H1 (cell line): Measurements from ENCODE around the gene CYB5B. TPM values are rescaled to one million over a fixed set of nuclear protein-coding genes. Genes with fewer than 3 reads are reported as not detected.

Experiments used
- CTCF ChIA-PET: fragments of 300-600 bp; sonication (Branson Sonifier 250); formaldehyde crosslinking; loops from one replicate; lab custom pipeline; 2021; ENCODE audit not compliant: partially characterized antibody; lab: Charles Lee
- POLR2A ChIA-PET: fragments of 300-600 bp; sonication (Branson Sonifier 250); formaldehyde crosslinking; loops from one replicate; lab custom pipeline; 2021; ENCODE audit warnings: inconsistent platforms; ENCODE audit not compliant: partially characterized antibody; lab: Charles Lee
- DNase-seq, 2 experiments: peaks; one replicate each; pipeline versions ENCODE4 v3.0.0 to v3.0.0-alpha.2; 2010 to 2022; ENCODE audit warnings: low spot score in 2 of 2, low read depth in 1 of 2, mixed read lengths in 1 of 2
- FAIRE-seq: peaks from 2 replicates; lab custom pipeline; 2011; peaks lifted over from hg19 to GRCh38; lab: Jason Lieb, UNC
- H2AFZ ChIP-seq: 2 replicates; pipeline ENCODE4 v1.8.1; 2012; ENCODE audit warnings: low read length, inconsistent platforms
- H2AK5ac ChIP-seq: 2 replicates; pipeline ENCODE4 v1.6.1; 2013; ENCODE audit warnings: low read depth, low read length
- H2BK120ac ChIP-seq: replicated peaks from 2 replicates; pipeline ENCODE3; 2013; ENCODE audit warnings: low read depth, low read length, inconsistent platforms
- H2BK12ac ChIP-seq: 2 replicates; pipeline ENCODE4 v1.6.1; 2013; ENCODE audit warnings: low read depth, low read length
- H2BK15ac ChIP-seq: 2 replicates; pipeline ENCODE4 v1.6.1; 2013; ENCODE audit warnings: low read length
- H2BK20ac ChIP-seq: 2 replicates; pipeline ENCODE4 v1.6.1; 2013; ENCODE audit warnings: low read length
- H2BK5ac ChIP-seq: 2 replicates; pipeline ENCODE4 v1.6.1; 2013; ENCODE audit warnings: low read depth, low read length
- H3K14ac ChIP-seq: 2 replicates; pipeline ENCODE4 v1.6.1; 2013; ENCODE audit warnings: inconsistent platforms; ENCODE audit not compliant: insufficient read length
- H3K18ac ChIP-seq: 2 replicates; pipeline ENCODE4 v1.6.1; 2013; ENCODE audit warnings: low read length; ENCODE audit errors: extremely low read depth
- H3K23ac ChIP-seq: 2 replicates; pipeline ENCODE4 v1.6.1; 2013; ENCODE audit warnings: inconsistent platforms; ENCODE audit not compliant: insufficient read length
- H3K23me2 ChIP-seq: 2 replicates; pipeline ENCODE4 v1.6.1; 2013; ENCODE audit warnings: low read depth, low read length
- H3K27ac ChIP-seq: 2 replicates; pipeline ENCODE4 v1.6.1; 2011; ENCODE audit warnings: low read depth, low read length, inconsistent platforms
- H3K27me3 ChIP-seq, 4 experiments: replicated peaks in 1 of 4; 1 replicate in 1 of 4; 2 replicates in 3 of 4; pipeline versions ENCODE4 v1.6.1 to v1.8.1; 2011 to 2013; ENCODE audit warnings: low read length in 3 of 4, mild to moderate bottlenecking in 3 of 4, inconsistent platforms in 2 of 4, mixed read lengths in 2 of 4, moderate library complexity in 1 of 4; ENCODE audit not compliant: control insufficient read depth in 3 of 4, insufficient read depth in 3 of 4; ENCODE audit errors: extremely low read depth in 1 of 4
- H3K36me3 ChIP-seq, 4 experiments: 2 replicates each; pipeline versions ENCODE4 v1.6.1 to v1.8.1; 2011 to 2013; ENCODE audit warnings: mild to moderate bottlenecking in 4 of 4, low read length in 3 of 4, moderate library complexity in 2 of 4, control low read depth in 1 of 4, inconsistent platforms in 1 of 4; ENCODE audit not compliant: insufficient read depth in 4 of 4, control insufficient read depth in 2 of 4
- H3K4ac ChIP-seq: replicated peaks from 2 replicates; pipeline ENCODE3; 2013; ENCODE audit warnings: low read length, low read depth, mixed read lengths, inconsistent platforms; ENCODE audit not compliant: insufficient read length
- H3K4me1 ChIP-seq, 4 experiments: replicated peaks in 1 of 4; 1 replicate in 1 of 4; 2 replicates in 3 of 4; pipeline versions ENCODE4 v1.6.1 to v1.8.1; 2011 to 2013; ENCODE audit warnings: low read length in 3 of 4, inconsistent platforms in 2 of 4, mixed read lengths in 1 of 4; ENCODE audit not compliant: insufficient read depth in 4 of 4, control insufficient read depth in 3 of 4
- H3K4me2 ChIP-seq, 2 experiments: 2 replicates each; pipeline versions ENCODE4 v1.6.1 to v1.8.1; 2011 to 2013; ENCODE audit warnings: low read depth in 2 of 2, low read length in 2 of 2, control low read depth in 1 of 2, inconsistent platforms in 1 of 2, mild to moderate bottlenecking in 1 of 2; ENCODE audit not compliant: insufficient read depth in 1 of 2
- H3K4me3 ChIP-seq, 4 experiments: fragments of 200-600, 300-600 bp in 1 of 4; sonication (generic), shearing (Covaris generic), sonication (Bioruptor Twin) in 1 of 4; 2 replicates each; pipeline versions ENCODE4 v1.5.1 to v1.8.1; 2011 to 2016; ENCODE audit warnings: low read length in 4 of 4, low read depth in 3 of 4, control low read depth in 2 of 4, inconsistent platforms in 2 of 4, mild to moderate bottlenecking in 2 of 4, mixed read lengths in 1 of 4, moderate library complexity in 1 of 4; ENCODE audit not compliant: insufficient read depth in 2 of 4; ENCODE audit errors: extremely low read depth in 1 of 4
- H3K56ac ChIP-seq: replicated peaks from 2 replicates; pipeline ENCODE3; 2013; ENCODE audit warnings: low read depth, mild to moderate bottlenecking, mixed read lengths, low read length, inconsistent platforms; ENCODE audit not compliant: insufficient read length
- H3K79me1 ChIP-seq: 2 replicates; pipeline ENCODE4 v1.6.1; 2013; ENCODE audit warnings: low read depth, low read length, control low read depth
- H3K79me2 ChIP-seq, 2 experiments: 2 replicates each; pipeline versions ENCODE4 v1.6.1 to v1.8.1; 2012 to 2013; ENCODE audit warnings: low read length in 2 of 2, mild to moderate bottlenecking in 2 of 2, inconsistent platforms in 1 of 2; ENCODE audit not compliant: insufficient read depth in 2 of 2, control insufficient read depth in 1 of 2
- H3K9ac ChIP-seq, 4 experiments: replicated peaks in 1 of 4; 1 replicate in 1 of 4; 2 replicates in 3 of 4; pipeline versions ENCODE4 v1.6.1 to v1.8.1; 2011 to 2013; ENCODE audit warnings: low read depth in 3 of 4, low read length in 3 of 4, control low read depth in 2 of 4, mild to moderate bottlenecking in 2 of 4, moderate library complexity in 2 of 4, inconsistent platforms in 1 of 4; ENCODE audit errors: extremely low read depth in 1 of 4
- H3K9me3 ChIP-seq, 2 experiments: 2 replicates each; pipeline versions ENCODE4 v1.6.1 to v1.8.1; 2012 to 2013; ENCODE audit warnings: mild to moderate bottlenecking in 2 of 2, moderate library complexity in 2 of 2, control low read depth in 1 of 2, inconsistent platforms in 1 of 2, low read depth in 1 of 2, low read length in 1 of 2, mixed read lengths in 1 of 2; ENCODE audit not compliant: insufficient read depth in 2 of 2
- H4K20me1 ChIP-seq, 2 experiments: replicated peaks in 1 of 2; 2 replicates each; pipeline versions ENCODE3 to v1.8.1; 2011 to 2013; ENCODE audit warnings: inconsistent platforms in 2 of 2, low read length in 2 of 2, mild to moderate bottlenecking in 1 of 2; ENCODE audit not compliant: insufficient read depth in 2 of 2, control insufficient read depth in 1 of 2
- H4K5ac ChIP-seq: 2 replicates; pipeline ENCODE4 v1.6.1; 2013; ENCODE audit warnings: low read length, low read depth, mixed read lengths, inconsistent platforms; ENCODE audit not compliant: insufficient read length
- H4K8ac ChIP-seq: 2 replicates; pipeline ENCODE4 v1.8.0; 2013; ENCODE audit warnings: mild to moderate bottlenecking, moderate library complexity, low read length, inconsistent platforms; ENCODE audit not compliant: insufficient read depth; ENCODE audit errors: extremely low read depth
- H4K91ac ChIP-seq: replicated peaks from 2 replicates; pipeline ENCODE3; 2013; ENCODE audit warnings: low read length, mixed read lengths, inconsistent platforms; ENCODE audit not compliant: insufficient read length
- ASH2L ChIP-seq: fragments of 200-600, 300-600 bp; sonication (generic); IDR thresholded peaks from one replicate; pipeline ENCODE4 v1.7.1; 2017; ENCODE audit warnings: low read length
- BACH1 ChIP-seq: IDR thresholded peaks from 2 replicates; pipeline ENCODE4 v1.6.1; 2012; ENCODE audit warnings: low read length, improper control_type of control experiment
- BCL11A ChIP-seq, 2 experiments: IDR thresholded peaks; one replicate each; pipeline ENCODE4 v1.6.1; 2011; ENCODE audit warnings: low read depth in 2 of 2, low read length in 2 of 2, mild to moderate bottlenecking in 2 of 2
- BRCA1 ChIP-seq: IDR thresholded peaks from 2 replicates; pipeline ENCODE4 v1.6.1; 2012; ENCODE audit warnings: low read depth, low read length, improper control_type of control experiment
- CBX8 ChIP-seq: fragments of 300-800, 300-1000 bp; sonication (generic); IDR thresholded peaks from 2 replicates; pipeline ENCODE4 v1.7.1; 2016; ENCODE audit warnings: low read depth, low read length, borderline replicate concordance
- CHD2 ChIP-seq: IDR thresholded peaks from 2 replicates; pipeline ENCODE4 v1.6.1; 2012; ENCODE audit warnings: low read length, improper control_type of control experiment
- EP300 ChIP-seq, 2 experiments: IDR thresholded peaks; 1 replicate in 1 of 2; 2 replicates in 1 of 2; pipeline ENCODE4 v1.6.1; 2011 to 2012; ENCODE audit warnings: low read depth in 2 of 2, low read length in 2 of 2, mild to moderate bottlenecking in 2 of 2, borderline replicate concordance in 1 of 2, inconsistent platforms in 1 of 2, moderate library complexity in 1 of 2
- EZH2 ChIP-seq: fragments of 200-600 bp; sonication (generic); IDR thresholded peaks from 2 replicates; pipeline ENCODE4 v1.7.1; 2012; ENCODE audit warnings: low read depth, mild to moderate bottlenecking, moderate library complexity, low read length, inconsistent platforms; ENCODE audit not compliant: severe bottlenecking
- GTF2F1 ChIP-seq: IDR thresholded peaks from 2 replicates; pipeline ENCODE4 v1.6.1; 2012; ENCODE audit warnings: low read depth, low read length, improper control_type of control experiment, borderline replicate concordance
- KDM1A ChIP-seq: fragments of 200-600, 300-600 bp; sonication (generic); IDR thresholded peaks from 2 replicates; pipeline ENCODE4 v1.7.1; 2016; ENCODE audit warnings: mild to moderate bottlenecking, low read length, borderline replicate concordance
- POLR2A ChIP-seq, 2 experiments: IDR thresholded peaks; 1 replicate in 1 of 2; 2 replicates in 1 of 2; pipeline ENCODE4 v1.6.1; 2011; ENCODE audit warnings: low read depth in 2 of 2, low read length in 2 of 2, mild to moderate bottlenecking in 2 of 2; ENCODE audit errors: control extremely low read depth in 1 of 2
- POU5F1 ChIP-seq: IDR thresholded peaks from 2 replicates; pipeline ENCODE4 v1.6.1; 2011; ENCODE audit warnings: low read depth, mild to moderate bottlenecking, low read length, moderate library complexity
- RNF2 ChIP-seq: fragments of 200-900, 300-1000 bp; sonication (generic); IDR thresholded peaks from 2 replicates; pipeline ENCODE4 v1.7.1; 2016; ENCODE audit warnings: borderline replicate concordance, low read depth, mild to moderate bottlenecking, antibody characterized with exemption, low read length; ENCODE audit not compliant: poor library complexity, severe bottlenecking; ENCODE audit errors: missing control alignments
- RXRA ChIP-seq: IDR thresholded peaks from 2 replicates; pipeline ENCODE4 v1.6.1; 2011; ENCODE audit warnings: low read depth, mild to moderate bottlenecking, low read length, moderate library complexity; ENCODE audit not compliant: insufficient read depth
- TEAD4 ChIP-seq: IDR thresholded peaks from 2 replicates; pipeline ENCODE4 v1.6.1; 2012; ENCODE audit warnings: low read depth, low read length, inconsistent platforms, mixed read lengths
- WGBS, 2 experiments: shearing (Covaris generic) in 1 of 2; methylation state at CpG; one replicate each; pipeline versions ENCODE4 v1.1.6 to v1.1.7; 2013 to 2015; ENCODE audit warnings: low lambda C conversion rate in 2 of 2, mixed read lengths in 2 of 2, inconsistent platforms in 1 of 2, low coverage in 1 of 2, missing lambda C conversion rate in 1 of 2; ENCODE audit not compliant: insufficient replicate concordance in 2 of 2, insufficient coverage in 1 of 2, insufficient read length in 1 of 2; ENCODE audit errors: extremely low coverage in 1 of 2, missing lambda C conversion rate in 1 of 2; 5-methylcytosine and 5-hydroxymethylcytosine counted together
- polyA plus RNA-seq, 7 experiments: library from polyadenylated mRNA; depleted of rRNA in 3 of 7; stranded (reverse) in 5 of 7; unstranded in 2 of 7; fragments of >200 nt in 5 of 7; fragments of 200-250 nt in 2 of 7; gene quantifications; 1 replicate in 5 of 7; 2 replicates in 1 of 7; 4 replicates in 1 of 7; pipeline versions ENCODE4 v1.2.1 to v1.2.3, GENCODE V29; 2011 to 2013; ENCODE audit warnings: missing spikeins in 2 of 7, mixed read lengths in 2 of 7
- total RNA-seq: library from RNA; stranded (reverse); fragmentation: NEBNext Ultra II Directional; extraction: Animal tissue kit (Norgen Biotek cat#: 25700); gene quantifications from 2 replicates; pipeline ENCODE4 v1.2.1, GENCODE V29; 2021

CYB5B gene
- total and polyA plus RNA-seq, 2 of the 8 experiments (the other 6 are each of a cell fraction or from before 2014, with no cell fraction given) = 108 to 127 TPM

- POLR2A ChIA-PET = no interaction called here
- no peak overlapping the region for H3K4me2 ChIP-seq
- H4K91ac ChIP-seq = no peak overlapping the region
- H3K9me3 ChIP-seq = no peaks in the 10 kb centered on the region
- FAIRE-seq (no peak), DNase-seq (no peak)
- no peak overlapping the region for H3K9ac ChIP-seq
- no peak overlapping the region for H3K23ac ChIP-seq
- H3K79me2 ChIP-seq = no peaks in the 10 kb centered on the region
- H3K27ac ChIP-seq = no peak overlapping the region
- no peak overlapping the region for H2BK5ac ChIP-seq
- H2BK12ac ChIP-seq = no peak overlapping the region
- no peaks in the 10 kb centered on the region for H3K27me3 ChIP-seq
- 86% methylated on average over 5 of the region's 5 CpGs; no CpG with 5 or more reads in 1 of the 2 experiments for WGBS, 2 experiments
- H3K23me2 ChIP-seq = no peaks in the 10 kb centered on the region
- H2BK20ac ChIP-seq = no peak overlapping the region
- H3K18ac ChIP-seq = no peak overlapping the region
- no peaks in the 10 kb centered on the region; a peak in 1 of 7 replicates for H3K4me1 ChIP-seq
- no peak overlapping the region for H2AK5ac ChIP-seq
- H2AFZ ChIP-seq = no peak overlapping the region
- CTCF ChIA-PET = interaction anchor here (1.1 kb wide), 2 partner anchors 14 to 177 kb away, joined by 3 read pairs; no protein-coding TSS in a partner anchor
- H4K8ac ChIP-seq = no peak overlapping the region
- H3K79me1 ChIP-seq = no peaks in the 10 kb centered on the region
- no peak overlapping the region for H3K4me3 ChIP-seq
- H4K5ac ChIP-seq = no peak overlapping the region
- H3K4ac ChIP-seq = no peak overlapping the region
- peak overlapping the region; percentile 18; the same call in 1 of the 2 replicates for H2BK15ac ChIP-seq
- H3K36me3 ChIP-seq = no peaks in the 10 kb centered on the region
- H4K20me1 ChIP-seq = no peaks in the 10 kb centered on the region
- H2BK120ac ChIP-seq = no peak overlapping the region
- TF ChIP-seq BCL11A (IDR thresholded peaks at IDR 0.05; ENCODE audit: low read depth in 2 of 2, low read length in 2 of 2) (no peak), BACH1 (no peak), KDM1A (no peak), BRCA1 (no peak), GTF2F1 (no peak), RNF2 (no peak), RXRA (no peak), TEAD4 (no peak), EP300 (IDR thresholded peaks at IDR 0.05; ENCODE audit: borderline replicate concordance in 1 of 2, low read depth in 2 of 2, low read length in 2 of 2) (no peak), POLR2A (IDR thresholded peaks at IDR 0.05; ENCODE audit: control extremely low read depth in 1 of 2, low read depth in 2 of 2, low read length in 2 of 2) (no peak), CBX8 (no peak), EZH2 (no peak), ASH2L (no peak), CHD2 (no peak), POU5F1 (no peak)
- no peak overlapping the region for H3K56ac ChIP-seq
- H3K14ac ChIP-seq = no peak overlapping the region
Observed at GRCh38 chr16:69498926-69499325, 74.5 kb downstream of the CYB5B start.
